NCI-H1694 (cell line): Measurements from ENCODE around the gene DDAH2.
A peak's percentile ranks its signal among the peaks of the same experiment; 100 is the strongest.

Experiments used
- DNase-seq: peaks from one replicate; lab custom pipeline; 2025; lab: John Stamatoyannopoulos, UW

The DDAH2 gene

GRCh38 chr6:31760790-31761189 is 31.7 kb upstream of the DDAH2 start:
- no peak for DNase-seq

- DNase-seq = no peak
Observed at GRCh38 chr6:31758281-31758680, 29.2 kb upstream of the DDAH2 start.

- DNase-seq = no peak
Observed at GRCh38 chr6:31752739-31753319, 23.7 kb upstream of the DDAH2 start.

- DNase-seq = no peak
Observed at GRCh38 chr6:31750411-31751022, 21.4 kb upstream of the DDAH2 start.

GRCh38 chr6:31749301-31750036 is 20.4 kb upstream of the DDAH2 start:
- no peak for DNase-seq

- no peak for DNase-seq
Observed at GRCh38 chr6:31744422-31744821, 15.3 kb upstream of the DDAH2 start.

GRCh38 chr6:31742894-31743293 is 13.8 kb upstream of the DDAH2 start:
- no peak for DNase-seq

GRCh38 chr6:31741815-31742214 is 12.7 kb upstream of the DDAH2 start:
- DNase-seq = no peak

GRCh38 chr6:31740397-31741223 is 11.5 kb upstream of the DDAH2 start:
- DNase-seq = no peak

- DNase-seq = peak; percentile 98
Observed at GRCh38 chr6:31739639-31740396, 10.7 kb upstream of the DDAH2 start, which contains the start of gene MSH5. TSS of gene MSH5 (plus strand) at chr6:31740005. CDS start at chr6:31740467, 462 bp downstream.

GRCh38 chr6:31737991-31738979 is 9.2 kb upstream of the DDAH2 start:
- DNase-seq = no peak

GRCh38 chr6:31737315-31737990 is 8.4 kb upstream of the DDAH2 start:
- DNase-seq = no peak

- no peak for DNase-seq
Observed at GRCh38 chr6:31736768-31737314, 7.7 kb upstream of the DDAH2 start.

- DNase-seq = peak; percentile 54
Observed at GRCh38 chr6:31736021-31736767, 7.1 kb upstream of the DDAH2 start, which contains the start of gene CLIC1. TSS of gene CLIC1 (minus strand) at chr6:31736530. CDS start at chr6:31736300, 230 bp downstream.

GRCh38 chr6:31734821-31735406 is 5.8 kb upstream of the DDAH2 start:
- no peak for DNase-seq

- no peak for DNase-seq
Observed at GRCh38 chr6:31734247-31734820, 5.2 kb upstream of the DDAH2 start.

- DNase-seq = no peak
Observed at GRCh38 chr6:31733734-31734133, 4.6 kb upstream of the DDAH2 start.

GRCh38 chr6:31732029-31732428 is 2.9 kb upstream of the DDAH2 start:
- no peak for DNase-seq
